CD14-positive monocyte (primary cell): ENCODE measurements around the gene KRT222. TPM values are rescaled to one million over a fixed set of nuclear protein-coding genes. Genes with fewer than 3 reads are reported as not detected.

Source experiments
- DNase-seq, 3 donors: peaks; one replicate each; pipeline ENCODE4 v3.0.0-alpha.2; 2011 to 2022
- H2AFZ ChIP-seq: 2 replicates; pipeline ENCODE4 v1.6.0; 2012; ENCODE audit warnings: mild to moderate bottlenecking, low read depth, low read length, inconsistent platforms; ENCODE audit not compliant: insufficient read depth, poor library complexity, severe bottlenecking
- H3K27ac ChIP-seq, 2 donors: 1 replicate in 1 of 2; 2 replicates in 1 of 2; pipeline ENCODE4 v1.5.1; 2012 to 2013; ENCODE audit warnings: low read length in 2 of 2, control low read depth in 1 of 2, inconsistent platforms in 1 of 2, low read depth in 1 of 2, mild to moderate bottlenecking in 1 of 2
- H3K27me3 ChIP-seq, 2 donors: one replicate each; pipeline versions ENCODE4 v1.6.0 to v1.6.1; 2011 to 2013; ENCODE audit warnings: low read length in 2 of 2; ENCODE audit not compliant: control insufficient read depth in 2 of 2, insufficient read depth in 2 of 2
- H3K36me3 ChIP-seq, 2 donors: replicated peaks in 1 of 2; 1 replicate in 1 of 2; 2 replicates in 1 of 2; pipeline versions ENCODE4 v1.5.1 to v1.6.1; 2012 to 2013; ENCODE audit warnings: low read length in 2 of 2, control low read depth in 1 of 2, inconsistent platforms in 1 of 2, mild to moderate bottlenecking in 1 of 2; ENCODE audit not compliant: insufficient read depth in 2 of 2, control insufficient read depth in 1 of 2
- H3K4me1 ChIP-seq, 2 donors: 1 replicate in 1 of 2; 2 replicates in 1 of 2; pipeline versions ENCODE4 v1.5.1 to v1.6.1; 2012 to 2013; ENCODE audit warnings: low read length in 2 of 2, control low read depth in 1 of 2, inconsistent platforms in 1 of 2, mild to moderate bottlenecking in 1 of 2, moderate library complexity in 1 of 2; ENCODE audit not compliant: insufficient read depth in 2 of 2, control insufficient read depth in 1 of 2
- H3K4me2 ChIP-seq: replicated peaks from 2 replicates; pipeline ENCODE3; 2012; ENCODE audit warnings: low read length, moderate library complexity, mild to moderate bottlenecking; ENCODE audit not compliant: poor library complexity, severe bottlenecking; ENCODE audit errors: extremely low read depth
- H3K4me3 ChIP-seq, 3 experiments: fragments of 200-600 bp in 1 of 3; sonication (generic) in 1 of 3; replicated peaks in 1 of 3; 1 replicate in 2 of 3; 2 replicates in 1 of 3; pipeline ENCODE4 v1.5.1; 2011 to 2013; ENCODE audit warnings: low read length in 3 of 3, mild to moderate bottlenecking in 3 of 3, control low read depth in 2 of 3, low read depth in 2 of 3, inconsistent platforms in 1 of 3, moderate library complexity in 1 of 3
- H3K79me2 ChIP-seq: 2 replicates; pipeline ENCODE4 v1.6.0; 2012; ENCODE audit warnings: mild to moderate bottlenecking, control low read depth, inconsistent platforms, low read length, moderate library complexity; ENCODE audit not compliant: insufficient read depth
- H3K9ac ChIP-seq: 2 replicates; pipeline ENCODE4 v1.6.0; 2017; ENCODE audit warnings: low read length, mild to moderate bottlenecking; ENCODE audit not compliant: insufficient read depth, poor library complexity, severe bottlenecking
- H3K9me3 ChIP-seq, 2 donors: replicated peaks in 1 of 2; 1 replicate in 1 of 2; 2 replicates in 1 of 2; pipeline versions ENCODE4 v1.5.1 to v1.6.1; 2012 to 2013; ENCODE audit warnings: low read length in 2 of 2, control low read depth in 1 of 2; ENCODE audit not compliant: control insufficient read depth in 1 of 2, insufficient read depth in 1 of 2
- H4K20me1 ChIP-seq: 2 replicates; pipeline ENCODE4 v1.6.0; 2012; ENCODE audit warnings: mild to moderate bottlenecking, low read length, control low read depth, moderate library complexity; ENCODE audit not compliant: insufficient read depth
- H3K27ac Mint-ChIP-seq, 7 donors: one replicate each; pipeline ENCODE4 v1.8.0; 2020; ENCODE audit warnings: mild to moderate bottlenecking in 7 of 7, mixed read lengths in 7 of 7, moderate library complexity in 6 of 7, inconsistent platforms in 2 of 7
- H3K27me3 Mint-ChIP-seq, 3 donors: one replicate each; pipeline ENCODE4 v1.8.0; 2021 to 2022; ENCODE audit warnings: low read depth in 3 of 3, mild to moderate bottlenecking in 3 of 3, mixed read lengths in 3 of 3, moderate library complexity in 3 of 3, inconsistent platforms in 1 of 3
- H3K36me3 Mint-ChIP-seq, 2 donors: one replicate each; pipeline ENCODE4 v1.8.0; 2020; ENCODE audit warnings: mixed read lengths in 2 of 2, inconsistent platforms in 1 of 2, mild to moderate bottlenecking in 1 of 2
- H3K4me1 Mint-ChIP-seq: one replicate; pipeline ENCODE4 v1.8.0; 2020; ENCODE audit warnings: mild to moderate bottlenecking, mixed read lengths
- H3K4me3 Mint-ChIP-seq, 2 donors: one replicate each; pipeline ENCODE4 v1.8.0; 2020; ENCODE audit warnings: mild to moderate bottlenecking in 2 of 2, mixed read lengths in 2 of 2, moderate library complexity in 1 of 2
- H3K9me3 Mint-ChIP-seq, 7 donors: one replicate each; pipeline ENCODE4 v1.8.0; 2020 to 2022; ENCODE audit warnings: mixed read lengths in 7 of 7, mild to moderate bottlenecking in 6 of 7, moderate library complexity in 6 of 7, inconsistent platforms in 2 of 7
- CTCF ChIP-seq: fragments of 200-600 bp; IDR thresholded peaks from one replicate; pipeline ENCODE4 v1.8.0; 2022; ENCODE audit warnings: antibody characterized with exemption, mild to moderate bottlenecking
- WGBS: methylation state at CpG from one replicate; pipeline ENCODE4 v1.1.5; 2013; ENCODE audit warnings: missing lambda C conversion rate; ENCODE audit not compliant: insufficient coverage; 5-methylcytosine and 5-hydroxymethylcytosine counted together
- intact Hi-C, 2 donors: fragments of 100-400 bp; cut with micrococcal nuclease; formaldehyde crosslinking; loops; one replicate each; pipeline versions ENCODE4 v1.15.0 to v1.15.1; 2023
- polyA plus RNA-seq, 3 donors: library from polyadenylated mRNA; depleted of rRNA in 1 of 3; unstranded in 2 of 3; stranded (reverse) in 1 of 3; fragments of 300-500 nt in 2 of 3; fragments of >200 nt in 1 of 3; fragmentation: Illumina TruSeq in 2 of 3; gene quantifications; 1 replicate in 2 of 3; 2 replicates in 1 of 3; pipeline ENCODE4 v1.2.3, GENCODE V29; 2012 to 2021

KRT222 gene
- polyA plus RNA-seq, 3 donors: not detected

- Histone ChIP-seq H3K79me2 (no peaks in the 10 kb centered on the region), H3K9me3 (no peaks in the 10 kb centered on the region), H3K4me3 (no peak overlapping the region), H3K4me2 (no peak overlapping the region), H4K20me1 (no peaks in the 10 kb centered on the region), H3K4me1 (peaks cover 5 to 11% of the 10 kb centered on the region in 2 donors), H2AFZ (no peak overlapping the region), H3K9ac (no peak overlapping the region), H3K27ac (no peak overlapping the region), H3K27me3 (peaks cover 0 to 10% of the 10 kb centered on the region in 2 donors), H3K36me3 (no peaks in the 10 kb centered on the region)
- Mint-ChIP-seq H3K36me3 (no peaks in the 10 kb centered on the region), H3K4me3 (no peak overlapping the region), H3K4me1 (peaks cover 11% of the 10 kb centered on the region), H3K27me3 (peaks cover 17 to 30% (median 26%) of the 10 kb centered on the region in 3 donors), H3K9me3 (peaks cover 3 to 13% (median 8%) of the 10 kb centered on the region in 7 donors), H3K27ac (peak overlapping the region in 1 of 7 donors; percentile 9)
- peak in 1 of 3 donors; percentile 23 for DNase-seq
- 43% methylated on average over 5 of the region's 7 CpGs for WGBS
- intact Hi-C loops: no loop called here
- TF ChIP-seq CTCF: no peak
These were observed 42.8 kb upstream of the KRT222 start for GRCh38 chr17:40707745-40708144.

- Histone ChIP-seq H3K9me3 (no peaks in the 10 kb centered on the region), H3K4me1 (peaks cover 5 to 11% of the 10 kb centered on the region in 2 donors), H3K9ac (no peak overlapping the region), H3K27me3 (peaks cover 0 to 10% of the 10 kb centered on the region in 2 donors), H4K20me1 (no peaks in the 10 kb centered on the region), H3K4me3 (no peak overlapping the region), H2AFZ (no peak overlapping the region), H3K36me3 (no peaks in the 10 kb centered on the region), H3K27ac (no peak overlapping the region), H3K4me2 (no peak overlapping the region), H3K79me2 (no peaks in the 10 kb centered on the region)
- WGBS: no CpG with 5 or more reads among the region's 4 CpGs
- Mint-ChIP-seq H3K27ac (no peak overlapping the region), H3K4me1 (peaks cover 11% of the 10 kb centered on the region), H3K9me3 (peaks cover 3 to 12% (median 8%) of the 10 kb centered on the region in 7 donors), H3K4me3 (no peak overlapping the region), H3K36me3 (no peaks in the 10 kb centered on the region), H3K27me3 (peaks cover 25 to 31% (median 27%) of the 10 kb centered on the region in 3 donors)
- TF ChIP-seq CTCF: no peak
- intact Hi-C loops: no loop called here
- DNase-seq: no peak
These were observed 40.6 kb upstream of the KRT222 start for GRCh38 chr17:40705584-40705983.
